Measurements from ENCODE around the gene NRXN2.

The NRXN2 gene

GRCh38 chr11:64743591-64744543 lies 20.9 kb upstream of the NRXN2 start, which contains the start of gene RASGRP2:
Gene RASGRP2 (minus strand): TSS chr11:64744142. CDS start chr11:64742866, 1,276 bp downstream.
- DNase-seq (ENCODE audit: low spot score): peak; percentile 53

GRCh38 chr11:64742889-64743590 lies 20.0 kb upstream of the NRXN2 start:
- DNase-seq (ENCODE audit: low spot score): peak; percentile 94

- peak; percentile 57 for DNase-seq (ENCODE audit: low spot score)
Observed at GRCh38 chr11:64742087-64742888, 19.3 kb upstream of the NRXN2 start.

DNA sequence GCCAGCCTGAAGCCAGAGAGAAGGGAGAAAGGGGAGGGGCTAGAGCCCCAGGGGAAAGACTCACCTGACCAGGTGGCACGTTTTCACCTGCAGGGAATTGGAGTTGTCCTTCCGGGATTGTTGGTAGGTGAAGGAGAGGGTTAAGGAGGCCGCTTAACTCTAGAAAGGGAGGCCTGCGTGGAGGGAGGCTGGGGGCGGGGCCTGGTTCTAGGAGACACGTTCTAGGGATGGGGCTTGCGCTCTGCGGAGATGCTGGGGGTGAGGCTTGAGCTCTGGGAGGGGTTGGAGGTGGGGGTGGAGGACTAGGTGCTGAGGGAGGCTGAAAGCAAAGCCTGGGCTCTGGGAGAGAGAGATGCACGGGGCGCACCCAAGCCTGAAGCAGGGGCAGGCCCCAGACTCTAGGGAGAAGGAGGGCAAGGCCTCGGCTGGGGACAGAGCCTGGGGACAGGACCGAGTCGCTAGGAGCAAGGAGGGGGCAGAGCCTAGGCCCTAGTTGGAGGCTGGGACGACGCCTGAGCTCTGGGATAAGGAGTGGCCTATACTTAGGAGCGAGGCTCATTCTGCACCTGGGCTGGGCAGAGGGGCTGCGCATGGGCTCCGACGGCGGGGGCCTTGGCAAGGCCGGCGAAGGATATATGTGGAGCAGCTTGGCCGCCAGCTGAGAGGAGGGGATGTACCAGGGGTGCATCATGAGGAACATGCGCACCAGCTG lies 18.5 kb upstream of the NRXN2 start:
- no peak for DNase-seq (ENCODE audit: low spot score)

DNA sequence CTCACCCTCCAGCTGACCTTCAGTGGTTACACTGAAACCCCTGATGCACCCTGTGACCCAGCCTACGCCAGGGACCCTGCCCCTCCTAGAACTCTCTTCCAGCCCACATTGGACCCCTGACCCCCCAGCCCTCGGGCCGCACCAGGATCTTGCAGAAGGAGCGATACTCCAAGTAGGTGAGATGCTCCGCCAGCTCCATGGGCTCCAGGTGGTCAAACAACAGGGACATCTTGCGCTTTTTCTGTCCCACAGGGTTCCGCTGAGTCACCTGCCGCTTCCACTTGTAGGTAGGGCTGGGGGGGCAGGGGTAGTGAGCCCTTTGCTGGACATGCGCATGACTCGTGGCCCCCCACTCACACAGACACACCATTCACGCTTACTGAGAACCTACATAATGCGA lies 16.9 kb upstream of the NRXN2 start:
- no peak for DNase-seq (ENCODE audit: low spot score)

DNA sequence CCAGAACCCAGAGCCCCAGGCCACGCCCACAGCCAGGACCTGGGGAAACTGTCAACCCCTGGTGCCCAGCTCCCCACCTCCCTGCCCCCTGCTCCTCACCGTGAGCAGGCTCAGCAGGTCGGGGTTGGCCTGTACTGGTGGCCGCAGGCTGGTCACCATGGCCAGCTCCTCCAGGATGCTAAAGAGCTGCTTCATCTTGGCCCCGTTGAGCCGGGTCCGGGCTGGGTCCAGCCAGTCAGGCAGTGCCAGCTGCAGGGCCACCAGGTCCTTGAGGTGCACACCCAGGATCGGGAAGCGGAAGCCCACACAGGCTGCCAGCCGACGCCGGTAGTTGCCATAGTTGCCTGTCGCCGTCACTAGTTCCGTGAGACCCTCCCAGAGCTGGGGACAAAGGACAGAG lies 13.7 kb upstream of the NRXN2 start:
- DNase-seq (ENCODE audit: low spot score): no peak

DNA sequence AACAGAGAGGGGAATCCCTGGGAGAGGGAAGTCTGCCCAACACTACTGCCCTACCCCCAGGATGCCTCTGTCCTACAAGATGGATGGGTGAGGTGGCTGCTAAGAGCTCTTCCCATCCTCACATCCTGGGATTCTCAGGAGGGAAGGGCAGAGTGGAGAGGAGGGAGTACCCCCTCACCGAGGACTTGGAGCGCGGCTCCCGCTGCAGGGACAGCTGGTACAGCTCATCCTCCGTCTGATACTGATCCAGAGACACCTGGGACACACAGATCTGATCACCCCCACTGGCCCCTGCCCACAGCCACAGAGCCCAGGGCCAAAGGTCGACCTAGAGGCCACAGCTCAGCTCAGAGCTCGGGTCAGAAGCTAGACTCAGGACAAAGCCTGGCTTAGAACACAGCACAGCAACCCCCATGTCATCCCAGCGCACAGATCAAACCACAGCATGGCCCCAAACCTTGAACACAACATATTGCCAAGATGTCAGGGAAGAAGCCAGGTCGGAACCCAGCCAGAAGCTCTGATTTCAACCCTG lies 12.8 kb upstream of the NRXN2 start:
- no peak for DNase-seq (ENCODE audit: low spot score)

DNA sequence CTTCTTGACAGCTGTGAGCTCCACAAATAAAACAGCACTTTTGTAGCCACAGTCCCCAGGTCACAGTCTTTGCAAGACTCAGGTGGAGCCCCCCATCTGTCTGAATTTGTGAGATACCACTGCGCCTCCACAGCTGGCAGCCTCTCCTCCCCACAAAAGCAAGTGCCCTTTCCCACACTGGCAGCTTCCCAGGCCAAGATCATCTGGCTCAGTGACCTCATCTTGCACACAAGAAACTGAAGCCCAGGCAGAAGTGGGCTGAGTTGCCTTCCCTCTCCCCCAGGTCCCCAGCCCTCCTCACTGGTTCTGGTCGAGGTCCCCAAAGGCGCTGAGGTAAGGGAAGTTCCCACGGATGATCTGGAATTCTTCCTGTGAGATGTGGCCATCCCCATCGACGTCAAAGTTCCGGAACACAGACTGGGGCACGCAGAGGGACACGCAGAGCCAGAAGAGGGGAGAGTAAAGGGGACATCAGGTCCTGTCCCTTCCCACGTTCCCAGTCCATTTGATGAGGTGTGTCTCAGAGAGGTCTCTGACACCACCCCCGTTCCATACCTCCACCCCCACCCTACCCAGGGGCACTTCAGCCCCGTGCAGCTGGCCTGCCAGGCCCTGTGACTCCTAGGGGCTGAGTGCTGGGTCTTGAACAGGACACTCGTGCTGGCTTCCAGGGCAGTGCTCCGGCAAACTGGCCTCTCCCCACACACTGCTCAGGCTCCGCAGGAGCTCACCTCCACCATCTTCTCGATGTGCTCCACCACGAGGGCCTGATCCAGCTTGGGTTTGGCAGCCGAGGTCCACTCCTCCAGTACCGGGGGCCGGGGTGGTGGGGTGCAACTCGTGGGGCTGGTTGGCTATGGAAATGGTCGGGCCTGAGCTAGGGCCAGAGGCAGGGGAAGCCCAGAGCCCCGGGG lies 12.1 kb upstream of the NRXN2 start:
- DNase-seq (ENCODE audit: low spot score): no peak

- no peak for DNase-seq (ENCODE audit: low spot score)
Observed at GRCh38 chr11:64731601-64732000, 8.6 kb upstream of the NRXN2 start.

DNA sequence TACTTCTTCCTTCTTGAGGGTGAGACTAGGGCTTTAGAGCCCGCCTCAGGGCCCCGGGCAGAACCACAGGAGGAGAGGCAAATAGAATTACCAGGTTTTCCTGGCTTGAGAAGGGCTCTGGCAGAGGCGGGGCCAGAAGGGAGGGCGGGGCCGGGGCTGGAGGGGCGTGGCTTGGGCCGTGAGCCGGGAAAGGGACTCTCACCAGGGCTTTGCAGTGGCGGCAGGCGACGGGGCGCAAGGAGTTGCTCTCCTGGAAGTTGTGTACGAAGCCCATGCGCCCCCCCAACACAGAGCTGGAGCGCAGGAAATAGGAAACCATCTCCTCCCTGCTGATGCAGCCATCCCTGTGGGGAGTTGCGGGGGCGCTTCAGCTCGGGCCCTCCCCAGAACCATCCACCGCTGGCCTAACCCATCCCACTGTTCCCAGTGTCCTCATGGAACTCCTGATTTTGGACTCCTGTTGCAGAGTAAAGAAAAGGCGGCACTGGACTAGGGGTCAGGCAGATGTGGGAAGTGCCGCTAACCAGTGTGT lies 6.9 kb upstream of the NRXN2 start:
- peak; percentile 64 for DNase-seq (ENCODE audit: low spot score)

GRCh38 chr11:64728757-64729365 lies 5.9 kb upstream of the NRXN2 start:
- DNase-seq (ENCODE audit: low spot score): no peak

GRCh38 chr11:64726867-64727530 lies 4.0 kb upstream of the NRXN2 start:
- DNase-seq (ENCODE audit: low spot score): no peak

DNA sequence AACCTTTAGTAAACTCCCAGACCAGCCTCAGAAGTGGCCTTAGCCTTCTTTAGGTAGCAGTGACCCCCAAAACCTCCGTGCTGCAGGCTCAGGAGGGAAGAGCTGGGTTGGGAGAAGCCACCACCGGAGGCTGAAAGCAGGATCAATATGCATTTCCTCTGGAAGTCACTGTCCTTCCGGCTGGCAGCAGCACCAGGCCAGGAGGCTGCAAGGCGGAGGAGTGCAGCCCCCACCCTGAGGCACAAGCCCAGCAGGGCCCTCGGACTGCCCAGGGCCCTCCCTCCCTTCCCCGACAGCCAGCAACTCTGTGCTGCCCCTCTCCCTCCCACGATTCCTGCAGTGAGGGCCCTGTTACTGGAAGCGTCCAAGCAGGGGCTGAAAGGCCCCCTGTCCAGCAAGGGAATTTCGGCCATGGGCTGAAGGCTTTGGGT lies 3.2 kb upstream of the NRXN2 start:
- no peak for DNase-seq (ENCODE audit: low spot score)

- DNase-seq (ENCODE audit: low spot score): no peak
Observed at GRCh38 chr11:64724863-64725532, 2.0 kb upstream of the NRXN2 start.

DNA sequence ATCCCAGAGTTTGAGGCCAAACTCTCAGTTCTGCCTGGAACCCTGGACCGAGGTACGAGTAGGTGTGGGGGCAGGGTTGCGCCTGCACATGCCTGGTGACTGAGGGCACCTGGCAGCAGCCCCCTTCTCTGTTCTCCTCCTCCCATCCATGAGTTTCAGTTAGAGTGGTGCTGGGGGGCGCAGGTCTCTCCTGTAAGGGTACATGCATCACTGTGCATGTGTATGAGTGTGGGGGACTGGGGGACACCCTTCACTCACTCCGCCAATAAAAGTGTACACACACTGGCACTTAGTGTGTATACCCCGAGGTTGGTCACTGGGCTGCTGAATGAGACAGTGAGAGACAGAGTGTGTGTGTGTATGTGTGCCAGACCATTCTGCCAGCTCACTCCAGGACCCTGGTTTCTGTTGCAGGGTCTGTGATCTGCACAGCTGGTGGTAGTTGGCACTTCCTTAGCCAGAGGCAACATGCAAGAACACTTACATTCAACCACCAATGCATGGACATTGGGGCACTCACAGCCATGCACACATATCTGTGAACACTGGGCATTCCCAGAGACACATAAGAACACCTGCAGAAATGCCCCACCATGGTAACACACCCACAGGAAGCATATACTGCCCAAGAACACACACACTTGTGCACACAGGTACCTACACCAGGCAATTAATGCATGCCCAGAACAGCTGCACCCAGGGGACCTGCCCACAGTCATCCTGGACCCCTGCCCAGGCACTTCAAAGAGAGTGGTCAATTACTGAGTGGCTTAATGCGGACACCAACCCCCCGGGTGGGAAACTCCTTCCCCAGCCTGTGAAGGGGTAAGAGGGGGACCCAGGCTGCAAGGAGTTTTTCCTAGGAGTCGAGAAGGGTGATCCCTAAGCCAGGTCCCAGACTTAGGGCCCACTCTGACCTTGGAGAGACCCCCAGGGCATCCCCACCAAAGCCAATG lies 1.2 kb upstream of the NRXN2 start:
- DNase-seq (ENCODE audit: low spot score): no peak

DNA sequence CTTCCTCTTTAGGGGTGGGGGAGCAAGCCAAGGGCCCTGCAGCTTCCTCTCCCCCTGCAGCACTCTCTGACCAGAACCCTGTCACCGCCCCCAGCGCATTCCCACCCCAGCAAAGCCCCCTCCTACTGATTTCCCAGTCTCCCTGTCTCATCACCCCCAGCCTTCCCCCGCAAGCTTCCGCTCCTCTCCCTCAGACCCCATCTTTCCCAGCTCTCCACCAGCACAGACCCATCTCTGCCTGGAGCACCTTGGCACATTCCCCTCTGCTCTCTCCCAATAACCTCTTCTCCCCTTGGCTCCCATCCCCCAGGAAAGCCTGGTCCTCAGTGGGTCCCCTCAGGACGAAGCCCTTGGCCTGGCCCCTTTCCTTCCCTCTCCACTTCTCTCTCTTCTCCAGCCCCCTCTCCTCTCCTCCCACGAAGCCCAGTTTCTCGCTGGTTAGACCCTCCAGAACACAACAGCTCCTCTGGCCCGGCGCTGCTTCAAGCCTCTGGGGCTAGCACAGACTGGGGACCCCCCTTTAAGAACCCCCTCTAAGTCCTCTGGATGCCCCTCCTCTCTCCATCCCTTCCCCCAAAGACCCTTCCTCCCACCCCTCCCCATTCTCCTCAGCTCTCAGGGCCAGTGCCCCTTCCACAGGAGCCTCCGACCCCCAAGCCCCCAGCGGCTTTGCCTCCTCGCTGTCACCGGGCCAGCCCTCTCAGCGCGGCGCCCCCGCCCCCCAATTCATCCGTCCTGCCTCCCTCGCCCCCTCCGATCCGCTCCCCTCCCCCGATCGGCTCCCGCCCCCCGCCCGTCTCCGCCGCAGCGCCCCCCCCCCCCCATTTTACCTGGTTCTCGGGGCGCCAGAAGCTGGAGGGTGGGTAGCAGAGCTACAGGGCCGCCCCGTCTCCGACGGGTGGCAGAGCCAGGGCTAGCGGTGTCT lies 594 bp downstream of the NRXN2 start:
- no peak for DNase-seq (ENCODE audit: low spot score)

Measured in AG20443 (cell line).